Embryonic facial prominence (tissue), 1 donor: Measurements from ENCODE around the gene RFFL.
"Not testable (repeated sequence)": the region's sequence is repeated elsewhere in the genome, so short reads cannot be mapped to it uniquely, and the experiment has no call there.

Experiments
- DNase-seq: peaks from one replicate; pipeline ENCODE4 v3.0.0-alpha.2; 2016; ENCODE audit errors: extremely low spot score

Gene RFFL, protein sequence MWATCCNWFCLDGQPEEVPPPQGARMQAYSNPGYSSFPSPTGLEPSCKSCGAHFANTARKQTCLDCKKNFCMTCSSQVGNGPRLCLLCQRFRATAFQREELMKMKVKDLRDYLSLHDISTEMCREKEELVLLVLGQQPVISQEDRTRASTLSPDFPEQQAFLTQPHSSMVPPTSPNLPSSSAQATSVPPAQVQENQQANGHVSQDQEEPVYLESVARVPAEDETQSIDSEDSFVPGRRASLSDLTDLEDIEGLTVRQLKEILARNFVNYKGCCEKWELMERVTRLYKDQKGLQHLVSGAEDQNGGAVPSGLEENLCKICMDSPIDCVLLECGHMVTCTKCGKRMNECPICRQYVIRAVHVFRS

DNA sequence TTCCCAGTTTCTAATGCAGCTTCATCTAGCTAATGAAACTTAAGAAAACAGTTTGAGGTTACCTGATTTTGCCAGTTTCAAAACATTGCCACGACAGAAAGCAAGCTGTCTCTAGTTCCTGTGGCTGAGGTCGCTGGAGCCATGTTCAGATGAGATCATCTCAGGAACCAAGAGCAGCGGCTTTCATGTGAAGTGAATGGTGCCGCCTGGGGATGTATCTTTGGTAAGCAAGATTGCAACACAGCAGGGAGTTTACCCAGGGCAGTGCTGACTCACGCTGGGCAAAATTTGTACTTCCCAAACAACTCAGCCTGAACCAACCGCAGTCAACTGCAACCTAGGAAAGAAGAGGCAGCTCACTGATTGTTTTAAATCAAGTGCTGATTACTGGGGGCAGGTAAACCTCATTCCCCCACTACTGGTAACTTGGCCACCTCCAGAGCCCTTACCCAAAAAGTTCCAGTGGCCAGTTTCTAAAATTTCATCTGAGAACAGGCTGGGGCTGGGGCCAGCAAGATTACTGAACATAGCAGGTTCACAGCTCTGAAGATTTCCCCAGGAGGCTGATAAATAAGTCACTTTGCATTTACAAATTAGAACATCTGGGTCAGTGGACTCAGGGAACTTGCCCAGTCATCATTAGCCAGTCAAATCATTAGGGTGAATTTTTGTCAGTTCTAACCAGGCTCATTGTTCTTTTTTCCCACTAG, at the start of gene RFFL:
Gene RFFL (minus strand): TSS at position 194 of the 710 bp plus-strand sequence. CDS start 37,154 bp downstream, outside the sequence.
- peak; percentile 34 for DNase-seq

DNA sequence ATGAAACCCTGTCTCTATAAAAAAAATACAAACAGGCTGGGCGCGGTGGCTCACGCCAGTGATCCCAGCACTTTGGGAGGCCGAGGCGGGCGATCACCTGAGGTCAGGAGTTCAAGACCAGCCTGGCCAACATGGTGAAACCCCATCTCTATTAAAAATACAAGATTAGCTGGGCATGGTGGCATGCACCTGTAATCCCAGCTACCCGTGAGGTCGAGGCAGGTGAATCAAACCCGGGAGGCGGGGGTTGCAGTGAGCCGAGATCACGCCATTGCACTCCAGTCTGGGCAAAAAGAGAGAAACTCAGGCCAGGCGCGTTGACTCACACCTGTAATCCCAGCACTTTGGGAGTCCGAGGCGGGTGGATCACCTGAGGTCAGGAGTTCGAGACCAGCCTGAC, 47.3 kb upstream of the RFFL start:
- DNase-seq = not testable (repeated sequence)

DNA sequence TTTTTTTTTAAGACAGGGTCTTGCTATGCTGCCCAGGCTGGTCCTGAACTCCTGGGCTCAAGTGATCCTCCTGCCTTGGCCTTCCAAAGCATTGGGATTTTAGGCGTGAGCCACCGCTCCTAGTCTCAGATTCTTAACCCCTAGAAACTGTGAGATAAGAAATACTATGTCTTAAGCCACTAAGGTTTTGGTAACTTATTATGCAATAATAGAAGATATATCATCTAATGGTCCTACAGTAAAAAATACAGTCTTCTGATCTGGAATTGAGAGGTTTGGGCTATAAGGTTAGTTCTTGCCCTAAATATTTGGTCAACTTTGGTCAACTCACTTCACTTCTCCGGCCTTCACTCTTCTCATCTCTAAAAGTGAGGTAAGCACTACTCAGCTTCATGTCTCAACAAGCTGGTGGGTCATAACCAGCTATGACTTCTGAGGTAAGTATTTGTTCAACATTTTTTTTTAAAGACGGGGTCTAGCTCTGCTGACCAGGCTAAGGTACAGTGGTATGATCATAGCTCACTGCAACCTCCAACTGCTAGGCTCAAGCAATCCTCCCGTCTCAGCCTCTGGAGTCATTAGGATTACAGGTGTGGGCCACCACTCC, 41.4 kb upstream of the RFFL start:
- DNase-seq = no peak

DNA sequence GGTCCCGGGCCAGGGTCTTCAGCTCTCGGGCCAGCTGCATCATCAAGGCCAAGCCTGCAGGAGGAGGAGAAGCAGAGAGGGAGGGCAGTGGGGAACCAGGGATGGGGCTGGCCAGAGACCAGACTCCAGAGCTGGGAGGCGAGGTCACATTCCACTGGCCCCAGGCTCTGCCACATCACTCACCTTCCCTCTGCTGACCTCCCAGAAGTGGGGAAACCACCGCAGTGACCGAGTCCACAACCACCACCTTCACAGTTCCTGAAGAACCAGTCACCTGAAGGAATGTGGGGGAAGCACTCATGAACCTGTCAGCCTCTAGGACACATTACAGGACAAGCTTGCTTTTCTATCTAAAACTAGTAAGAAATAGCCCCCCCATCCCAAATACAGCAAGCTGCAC, 39.8 kb upstream of the RFFL start:
- no peak for DNase-seq

DNA sequence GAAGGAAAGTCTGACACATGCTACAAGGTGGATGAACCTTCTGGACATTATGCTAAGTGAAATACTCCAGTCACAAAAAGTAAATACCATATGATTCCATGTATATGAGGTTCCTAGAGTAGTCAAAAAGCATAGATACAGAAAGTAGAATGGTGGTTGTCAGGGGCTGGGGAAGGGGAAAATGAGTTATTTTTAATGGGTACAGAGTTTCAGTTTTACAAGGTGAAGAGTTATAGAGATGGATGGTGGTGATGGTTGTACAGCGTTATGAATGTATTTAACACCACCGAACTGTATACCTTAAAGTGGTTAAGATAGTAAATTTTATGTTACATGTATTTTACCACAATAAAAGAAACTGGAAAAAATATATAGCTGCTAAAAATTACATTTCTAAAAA, 38.2 kb upstream of the RFFL start:
- no peak for DNase-seq

DNA sequence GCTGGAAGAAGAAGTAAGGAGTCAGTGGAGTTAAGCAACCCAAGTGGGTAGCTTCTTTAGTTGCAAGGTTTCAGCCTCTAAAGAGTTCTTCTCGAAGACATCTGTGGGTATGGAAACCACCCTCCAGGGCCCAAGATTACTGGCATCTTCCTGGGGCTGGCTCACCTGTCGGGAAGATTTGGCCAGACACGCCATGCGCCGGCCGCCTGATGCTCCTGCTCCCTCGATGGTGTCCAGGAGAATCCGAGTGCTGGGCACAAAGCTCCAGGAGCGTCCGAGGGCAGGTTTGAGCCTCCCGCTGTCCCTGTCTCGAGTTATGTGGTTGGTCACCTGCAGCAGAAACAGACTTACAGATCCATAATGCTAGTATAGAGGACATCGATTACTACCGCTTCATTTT, 37.5 kb upstream of the RFFL start:
- DNase-seq = no peak

DNA sequence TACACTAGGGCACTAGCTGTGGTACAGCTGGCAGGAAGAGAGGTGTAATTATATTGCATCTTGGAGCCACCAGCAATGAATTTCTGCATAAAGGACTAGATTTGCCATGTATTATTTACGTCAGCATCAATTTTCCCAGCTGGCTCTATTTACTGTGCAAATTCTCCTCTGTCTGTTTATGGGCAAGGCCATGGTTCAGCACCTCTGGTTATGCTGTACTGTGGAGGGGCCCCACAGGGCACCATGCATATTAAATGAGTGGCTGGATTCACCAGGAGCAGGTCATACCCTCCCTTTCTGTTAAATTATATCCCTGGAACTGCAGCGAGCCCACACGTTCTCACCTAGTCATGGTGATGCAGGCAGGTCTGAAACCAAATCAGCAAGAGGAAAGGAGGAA, 36.4 kb upstream of the RFFL start:
- DNase-seq = no peak

DNA sequence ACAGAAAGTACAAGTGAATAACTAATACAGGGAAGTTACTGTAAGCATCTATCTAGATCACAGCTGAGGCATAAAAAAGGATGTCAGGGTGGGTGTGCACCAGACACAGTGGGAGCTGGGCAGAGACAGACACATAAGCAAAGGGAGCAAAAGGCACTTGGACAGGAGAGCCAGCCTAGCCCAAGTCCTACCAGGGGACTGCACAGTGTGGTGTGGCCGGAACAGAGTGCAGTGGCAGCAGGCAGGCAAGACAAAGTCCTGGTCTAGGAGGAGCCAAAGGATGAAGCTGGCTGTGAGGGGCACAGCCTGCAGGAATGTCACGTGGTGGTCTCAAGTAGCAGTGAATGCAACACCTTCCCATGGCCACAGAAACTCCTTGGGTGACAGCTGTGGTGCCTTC, 34.3 kb upstream of the RFFL start:
- DNase-seq = no peak

DNA sequence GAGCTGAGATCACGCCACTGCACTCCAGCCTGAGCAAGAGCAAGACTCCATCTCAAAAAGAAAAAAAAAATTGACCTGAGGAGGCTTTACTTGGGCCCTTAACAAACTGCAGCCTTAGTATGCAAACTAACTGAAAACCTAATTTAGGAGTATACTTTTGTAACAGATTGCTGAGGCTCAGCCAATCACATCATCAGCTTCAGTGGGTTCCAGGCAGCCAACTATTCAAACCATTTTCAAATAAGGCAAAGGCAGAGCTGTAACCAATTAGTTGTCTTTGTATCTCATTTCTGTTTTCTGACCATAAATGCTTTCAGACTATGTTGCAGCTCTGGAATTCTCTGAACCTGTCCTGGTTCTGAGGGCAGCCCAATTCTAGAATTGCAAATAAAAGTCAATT, 32.2 kb upstream of the RFFL start:
- DNase-seq = no peak

DNA sequence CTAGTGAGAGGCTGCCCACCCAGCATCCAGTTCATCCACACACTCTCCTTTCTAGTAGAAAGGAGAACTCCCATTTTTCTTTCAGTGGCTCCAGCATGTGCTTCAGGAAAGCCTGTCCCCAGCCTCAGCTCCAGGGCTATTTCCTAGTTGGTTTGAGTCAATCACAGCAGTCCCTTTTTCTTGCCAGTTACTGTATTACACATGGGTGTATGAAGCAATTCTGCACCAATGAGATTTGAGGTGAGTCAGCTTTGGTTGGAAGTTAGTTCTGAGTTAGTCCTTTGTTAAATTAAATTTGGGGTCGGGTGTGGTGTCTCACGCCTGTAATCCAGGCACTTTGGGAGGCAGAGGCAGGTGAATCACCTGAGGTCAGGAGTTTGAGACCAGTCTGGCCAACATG, 31.4 kb upstream of the RFFL start:
- no peak for DNase-seq

DNA sequence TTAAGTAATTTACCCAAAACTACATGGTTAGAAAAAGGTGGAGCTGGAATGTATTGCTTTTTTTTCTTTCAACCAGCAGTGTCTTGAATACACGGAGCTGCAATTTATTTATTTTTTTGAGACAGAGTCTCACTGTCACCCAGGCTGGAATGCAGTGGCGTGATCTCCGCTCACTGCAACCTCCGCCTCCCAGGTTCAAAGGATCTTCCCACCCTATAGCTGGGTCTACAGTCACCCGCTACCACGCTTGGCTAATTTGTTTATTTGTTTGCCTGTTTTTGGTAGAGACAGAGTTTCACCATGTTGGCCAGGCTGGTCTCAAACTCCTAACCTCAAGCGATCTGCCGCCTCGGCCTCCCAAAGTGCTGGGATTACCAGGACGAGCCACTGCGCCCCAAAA, 27.2 kb upstream of the RFFL start:
- not testable (repeated sequence) for DNase-seq

DNA sequence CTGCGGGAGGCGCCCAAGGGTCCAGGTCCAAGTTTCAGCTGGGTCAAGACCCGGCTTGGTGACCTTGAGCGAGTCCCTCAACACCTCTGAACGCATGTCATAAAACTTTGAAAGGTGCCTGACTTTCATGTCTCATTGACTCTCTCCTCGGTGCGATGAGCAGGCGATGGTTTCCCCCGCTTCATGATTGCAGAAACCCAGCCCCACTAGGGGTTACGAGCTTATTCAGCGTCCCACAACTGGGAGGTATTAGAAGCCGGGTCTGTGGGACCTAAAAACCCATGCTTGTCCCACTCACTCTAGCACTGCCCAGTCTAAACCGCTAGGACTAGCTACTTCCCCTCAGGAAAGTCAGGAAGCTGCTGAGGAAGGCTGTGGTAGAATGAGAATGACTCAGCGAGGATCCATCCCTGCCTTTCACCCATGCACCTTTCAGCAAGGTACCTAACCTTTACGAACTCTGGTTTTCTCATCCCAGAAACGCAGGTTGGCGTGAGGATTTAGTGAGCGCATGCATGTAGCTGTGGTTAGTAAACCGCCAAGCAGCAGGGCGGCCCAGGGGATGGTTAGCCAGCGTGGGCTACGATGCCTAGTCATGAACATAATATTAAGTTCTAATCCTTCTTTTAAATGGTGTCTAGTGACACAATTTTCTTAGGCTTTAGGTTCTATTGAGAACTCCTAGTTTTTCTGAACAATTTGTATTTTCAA, 26.2 kb upstream of the RFFL start:
- DNase-seq = no peak

DNA sequence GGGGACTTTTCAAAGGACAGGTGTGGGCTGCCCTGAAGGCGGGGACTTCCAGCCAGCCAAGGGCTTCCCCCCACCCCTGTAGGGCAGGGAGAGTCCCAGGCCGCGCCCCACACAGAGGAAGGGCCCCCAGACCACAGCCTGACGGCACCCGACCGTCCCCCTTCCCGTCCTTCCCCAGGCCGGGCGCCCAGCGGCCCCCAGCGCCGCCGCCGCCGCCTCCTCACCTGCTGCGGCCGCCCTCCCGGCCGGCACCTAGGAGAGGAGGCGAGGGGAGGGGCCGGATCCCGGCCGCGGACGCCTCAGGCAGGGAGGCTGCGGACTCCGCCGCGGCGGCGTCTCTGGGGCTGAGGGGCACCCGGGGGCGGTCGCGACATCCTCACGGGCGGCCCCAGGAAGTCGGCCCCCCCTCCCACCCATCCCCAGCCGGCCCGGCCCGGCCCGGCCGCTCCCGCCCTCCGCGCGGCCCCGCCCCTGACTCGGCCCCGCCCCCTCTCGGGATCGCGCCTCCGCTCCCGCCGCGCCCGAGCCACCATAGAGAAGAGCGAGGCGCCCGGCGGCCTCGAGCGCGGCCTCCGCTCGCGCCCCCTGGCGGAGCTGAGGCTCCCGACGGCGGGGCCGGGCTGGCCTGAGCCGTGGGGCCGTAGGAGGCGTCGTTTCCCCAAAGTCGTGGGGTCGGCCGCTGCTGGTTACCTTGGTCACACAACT, 25.5 kb upstream of the RFFL start:
- peak; percentile 64 for DNase-seq

DNA sequence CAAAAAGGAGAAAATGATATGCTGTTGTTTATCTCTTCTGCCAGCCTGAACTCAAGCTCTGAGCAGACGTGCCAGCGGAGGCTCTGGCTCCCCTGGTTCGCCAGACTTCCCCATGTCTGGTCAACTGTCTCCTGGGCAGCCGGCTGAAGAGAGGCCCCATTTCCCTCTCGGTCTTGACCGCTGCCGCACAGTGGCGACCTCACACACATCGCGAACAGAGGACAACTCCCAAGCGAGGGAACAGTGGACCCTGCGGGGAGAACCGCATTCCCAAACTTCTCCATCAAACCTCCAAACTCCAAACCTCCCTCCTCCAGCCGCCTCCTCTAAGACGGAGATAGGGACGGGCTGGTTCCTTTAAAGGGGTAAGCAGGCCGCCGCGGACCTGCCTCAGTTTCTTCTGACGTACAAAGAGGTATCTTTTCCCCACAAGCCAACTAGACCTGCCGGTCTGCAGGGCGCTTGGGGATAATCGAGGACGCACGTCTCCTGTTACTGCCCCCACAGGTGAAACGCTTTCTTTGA, 24.9 kb upstream of the RFFL start:
- no peak for DNase-seq

DNA sequence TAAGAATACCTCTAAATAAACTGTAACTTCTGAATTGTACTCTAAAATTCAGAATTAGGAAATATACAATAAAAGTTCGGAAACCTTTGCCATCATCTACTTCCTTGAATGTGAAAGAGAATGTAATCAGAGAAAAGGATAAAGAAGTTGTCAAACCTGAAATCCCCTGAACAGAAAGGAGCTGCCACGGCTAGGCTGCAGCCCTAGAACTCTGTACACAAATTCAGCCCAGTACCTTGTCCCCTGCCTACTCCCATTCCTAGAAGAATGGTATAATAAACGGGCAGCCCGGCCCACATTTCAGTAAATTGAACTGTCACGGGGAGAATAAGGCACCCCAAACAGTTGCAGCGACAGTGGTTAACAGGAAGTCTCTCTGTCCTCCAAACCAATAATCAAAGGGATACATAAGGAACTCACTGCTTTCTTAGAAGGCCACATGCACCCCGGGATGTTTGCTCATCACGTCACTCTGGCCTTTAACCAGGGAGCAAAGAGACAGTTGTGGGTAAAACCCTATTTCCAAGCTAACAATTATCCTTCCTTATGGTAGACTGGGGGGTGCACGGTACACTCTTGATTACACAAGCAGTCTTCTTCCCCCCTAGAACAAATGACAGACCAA, 24.3 kb upstream of the RFFL start:
- DNase-seq = no peak

DNA sequence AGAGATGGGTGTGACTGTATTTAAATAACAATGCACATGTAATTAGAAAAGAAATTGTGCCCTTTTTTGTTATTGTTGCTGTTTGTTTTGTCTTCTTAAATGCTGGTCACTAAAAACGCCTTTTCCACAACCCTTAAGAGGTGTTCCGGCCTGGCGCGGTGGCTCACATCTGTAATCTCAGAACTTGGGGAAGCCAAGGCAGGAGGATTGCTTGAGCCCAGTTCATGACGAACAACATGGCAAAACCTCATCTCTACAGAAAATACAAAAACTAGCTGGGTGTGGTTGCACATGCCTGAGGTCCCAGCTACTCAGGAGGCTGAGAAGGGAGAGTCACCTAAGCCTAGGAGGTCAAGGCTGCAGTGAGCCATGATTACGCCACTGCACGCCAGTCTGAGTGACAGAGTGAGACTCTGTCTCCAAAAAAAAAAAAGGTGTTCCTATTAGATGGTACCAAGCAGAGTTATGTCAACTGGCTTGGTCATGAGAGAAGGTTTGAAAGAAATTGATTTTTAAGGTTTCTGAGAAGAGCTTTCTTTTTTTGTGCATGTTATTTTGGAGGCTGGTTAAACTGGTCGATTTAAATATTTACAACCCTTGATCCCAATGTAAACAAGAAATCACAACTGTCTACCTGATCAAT, 23.5 kb upstream of the RFFL start:
- no peak for DNase-seq

DNA sequence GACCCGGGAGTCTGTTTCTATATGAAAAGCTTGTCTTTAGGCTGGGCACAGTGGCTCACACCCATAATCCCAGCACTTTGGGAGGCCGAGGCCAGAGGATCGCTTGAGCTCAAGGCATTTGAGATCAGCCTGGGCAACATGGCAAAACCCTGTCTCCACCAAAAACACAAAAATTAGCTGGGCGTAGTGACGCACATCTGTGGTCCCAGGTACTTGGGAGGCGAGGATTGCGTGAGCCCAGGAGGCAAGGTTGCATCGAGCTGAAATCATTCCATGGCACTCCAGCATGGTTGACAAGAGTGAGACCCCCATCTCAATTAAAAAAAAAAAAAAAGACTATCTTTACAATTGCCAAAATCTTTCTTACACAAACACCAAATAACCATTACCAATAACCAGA, 22.7 kb upstream of the RFFL start:
- DNase-seq = no peak

DNA sequence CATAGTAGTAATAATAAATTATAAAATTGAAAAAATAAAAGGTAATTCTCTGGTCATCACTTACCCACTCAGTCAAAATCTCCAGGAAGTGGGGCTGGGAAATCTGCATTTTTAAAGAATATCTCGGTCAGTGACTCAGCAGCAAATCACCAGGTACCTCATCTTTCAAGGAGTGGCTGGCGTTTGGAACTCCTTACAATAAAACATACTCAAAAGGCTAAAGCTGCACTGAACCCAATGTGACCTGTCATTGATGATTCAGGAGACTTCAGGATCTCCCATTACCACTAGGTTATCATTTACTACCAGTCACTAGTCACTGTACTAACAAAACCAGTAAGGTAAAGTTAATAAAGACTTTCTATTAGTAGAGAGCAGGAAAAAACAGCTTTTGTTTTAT, 21.5 kb upstream of the RFFL start:
- no peak for DNase-seq

DNA sequence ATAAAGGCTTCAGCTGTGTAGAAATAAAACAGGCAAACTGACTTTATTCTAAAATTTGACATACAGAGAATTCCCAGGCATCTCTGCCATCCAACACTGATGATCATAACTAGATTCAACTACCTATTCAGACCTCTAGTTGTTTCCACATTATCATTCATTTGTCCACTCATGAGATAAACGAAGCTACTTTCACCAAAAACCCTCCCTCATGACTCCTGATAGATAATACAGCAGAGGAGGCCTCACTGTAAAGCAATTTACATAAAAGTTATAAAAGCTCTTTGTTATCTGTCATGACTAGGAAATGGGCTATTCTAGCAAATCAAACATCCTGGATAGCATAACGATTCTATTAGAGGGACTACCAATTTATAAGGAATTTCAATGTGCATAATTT, 19.6 kb upstream of the RFFL start:
- DNase-seq = no peak

DNA sequence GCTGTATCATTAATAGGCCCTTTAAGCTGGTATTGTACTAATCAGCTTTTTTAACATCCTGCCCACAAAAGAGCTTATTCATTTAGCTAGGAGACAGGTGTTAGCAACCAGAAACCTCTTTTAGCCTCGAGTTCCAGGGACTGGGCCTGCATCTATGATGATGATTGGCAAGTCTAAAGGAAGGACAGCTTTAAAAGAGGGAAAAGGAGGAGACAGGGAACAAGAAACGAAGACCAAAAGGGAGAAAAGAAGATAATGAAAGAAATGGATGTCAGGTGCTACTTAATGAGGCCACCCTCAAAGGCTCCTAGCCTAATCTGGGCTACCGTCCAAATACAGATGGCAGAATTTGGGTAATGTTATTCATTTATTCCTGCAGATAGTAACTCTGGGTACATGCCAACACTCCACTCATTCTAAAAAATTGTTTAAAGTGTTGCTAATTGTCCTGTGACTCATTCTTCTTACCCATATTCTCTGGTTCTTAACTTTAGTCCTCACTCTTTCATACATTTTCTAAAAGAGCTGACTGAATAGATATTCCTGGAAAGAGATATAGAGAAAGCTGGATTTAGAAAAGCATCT, 18.7 kb upstream of the RFFL start:
- no peak for DNase-seq
